ENCODE results near the gene TEX38. TPM values are rescaled to one million over a fixed set of nuclear protein-coding genes. Genes with fewer than 3 reads are reported as not detected.

TEX38 gene
- total and polyA plus RNA-seq, 2 of the 13 experiments (the other 11 are each of a cell fraction or from before 2014, with no cell fraction given): 0.18 TPM; not detected in 1

- POLR2A ChIA-PET: interaction anchor here (0.5 to 1.9 kb wide), 3 partner anchors 9 to 649 kb away, joined by 3 to 6 read pairs (median 4); partner anchors contain the start of genes ATPAF1 and MOB3C
- no TSS peak for BruUV-seq (replicated peaks)
- no peak for TF ChIP-seq TRAFD1 (CRISPR knock-in tag; IDR thresholded peaks at IDR 0.05; ENCODE audit: borderline replicate concordance)
- TF ChIP-seq CEBPZ (IDR thresholded peaks at IDR 0.05; ENCODE audit: low read length): no peak
- TF ChIP-seq ZNF20 (CRISPR knock-in tag; IDR thresholded peaks at IDR 0.05): no peak
- TF ChIP-seq ARID4A (CRISPR knock-in tag; IDR thresholded peaks at IDR 0.05; ENCODE audit: borderline replicate concordance): no peak
- TF ChIP-seq XRCC5 (optimal IDR thresholded peaks at IDR 0.05; ENCODE audit: low read length): no peak
- no peak for TF ChIP-seq ZNF333 (CRISPR knock-in tag; IDR thresholded peaks at IDR 0.05; ENCODE audit: borderline replicate concordance)
- no peak for TF ChIP-seq CEBPB (IDR thresholded peaks at IDR 0.05; ENCODE audit: borderline replicate concordance, low read depth, low read length)
- TF ChIP-seq BORCS8-MEF2B (CRISPR knock-in tag; IDR thresholded peaks at IDR 0.05): no peak
- no peak for TF ChIP-seq KDM6A (CRISPR knock-in tag; IDR thresholded peaks at IDR 0.05; ENCODE audit: low read depth)
- no peak for TF ChIP-seq KAT7 (CRISPR knock-in tag; IDR thresholded peaks at IDR 0.05; ENCODE audit: borderline replicate concordance)
- TF ChIP-seq GRHL1 (CRISPR knock-in tag; conservative IDR thresholded peaks at IDR 0.05): no peak
- TF ChIP-seq SUZ12 (IDR thresholded peaks at IDR 0.05; ENCODE audit: low read depth, low read length): no peak
- no peak for TF ChIP-seq TCF12 (IDR thresholded peaks at IDR 0.05)
- TF ChIP-seq TCF12 (CRISPR knock-in tag; IDR thresholded peaks at IDR 0.05): no peak
- no peak for TF ChIP-seq ZNF720 (CRISPR knock-in tag; IDR thresholded peaks at IDR 0.05)
Measured at GRCh38 chr1:46676531-46676930, 4.9 kb downstream of the TEX38 start.

More at GRCh38 chr1:46676531-46676930, 4.9 kb downstream of the TEX38 start:
- intact Hi-C loops (cut with micrococcal nuclease; ENCODE audit: unreplicated experiment): no loop called here
- Histone ChIP-seq H3K9ac (ENCODE audit: insufficient read depth, low read depth, low read length) (no peak overlapping the region), H4K20me1 (ENCODE audit: insufficient read depth, low read length) (no peaks in the 10 kb centered on the region), H3K27me3 (ENCODE audit: control insufficient read depth in 1 of 2, insufficient read depth in 2 of 2, low read length in 2 of 2) (no peaks in the 10 kb centered on the region), H2AFZ (ENCODE audit: low read length) (no peak overlapping the region), H3K4me3 (replicated peaks in 1 of 3; ENCODE audit: insufficient read depth in 1 of 3, low read depth in 2 of 3, low read length in 3 of 3) (no peak overlapping the region), H3K36me3 (replicated peaks in 1 of 2; ENCODE audit: control insufficient read depth in 1 of 2, insufficient read depth in 2 of 2, low read length in 2 of 2) (peaks cover 12 to 37% of the 10 kb centered on the region in 2 experiments; a peak in 4 of 5 replicates), H3K4me1 (ENCODE audit: insufficient read depth, low read length) (peaks cover 8% of the 10 kb centered on the region), H3K79me2 (ENCODE audit: insufficient read depth, low read length) (no peaks in the 10 kb centered on the region), H3K9me3 (ENCODE audit: low read length) (no peaks in the 10 kb centered on the region), H3K27ac (ENCODE audit: extremely low read length, insufficient read depth, low read length) (no peak overlapping the region), H3K4me2 (ENCODE audit: low read depth, low read length) (no peak overlapping the region)
- in situ Hi-C loops (cut with HindIII; ENCODE audit: extremely low pct_ligation_motif_present, low pct_unique_long_range_greater_than_20kb): no loop called here
- no peak for ATAC-seq
- FAIRE-seq: no peak
- DNase-seq (ENCODE audit: low spot score): no peak
- 100% methylated on average over 1 of the region's 1 CpG for WGBS (ENCODE audit: low lambda C conversion rate)
- CTCF ChIA-PET (ENCODE audit: low intra/inter-chr PET ratio, low total read pairs): no interaction called here
